HG03196 (cell line): ENCODE measurements around the gene MYG1.
"Not testable (repeated sequence)": the region's sequence is repeated elsewhere in the genome, so short reads cannot be mapped to it uniquely, and the experiment has no call there.

Source experiments
- ATAC-seq: cut with Tn5 transposase; IDR thresholded peaks from one replicate; pipeline ENCODE4 v1.9.1; 2021; ENCODE audit not compliant: unreplicated experiment

MYG1 gene

DNA sequence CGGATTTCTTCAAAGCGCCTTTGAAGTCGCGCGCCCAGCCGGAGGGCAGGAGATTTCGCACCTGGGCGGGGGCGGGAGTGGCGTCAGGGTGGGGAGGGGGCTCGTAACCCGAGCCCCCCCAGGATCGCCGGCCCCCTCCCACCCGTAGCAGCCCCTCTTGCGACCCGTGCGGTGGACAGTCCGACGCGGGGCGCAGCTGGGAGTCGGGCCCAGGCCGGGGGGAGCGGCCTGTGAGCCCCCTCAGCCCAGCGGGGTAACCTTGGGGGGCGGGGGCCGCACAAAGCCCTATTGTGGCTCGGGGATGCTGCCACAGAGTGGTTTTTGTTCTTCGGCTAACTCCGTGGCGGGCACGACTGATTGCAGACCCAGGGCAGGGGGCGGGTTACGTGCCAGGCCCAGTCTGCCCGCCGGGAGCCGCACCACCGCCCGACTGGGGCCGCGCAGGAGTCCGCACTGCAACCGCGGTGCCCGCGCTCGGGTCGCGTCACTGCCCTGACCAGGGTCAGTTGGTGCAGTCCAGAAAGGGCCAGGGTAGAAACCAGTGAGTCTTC lies 26.1 kb downstream of the MYG1 start:
- no peak for ATAC-seq

DNA sequence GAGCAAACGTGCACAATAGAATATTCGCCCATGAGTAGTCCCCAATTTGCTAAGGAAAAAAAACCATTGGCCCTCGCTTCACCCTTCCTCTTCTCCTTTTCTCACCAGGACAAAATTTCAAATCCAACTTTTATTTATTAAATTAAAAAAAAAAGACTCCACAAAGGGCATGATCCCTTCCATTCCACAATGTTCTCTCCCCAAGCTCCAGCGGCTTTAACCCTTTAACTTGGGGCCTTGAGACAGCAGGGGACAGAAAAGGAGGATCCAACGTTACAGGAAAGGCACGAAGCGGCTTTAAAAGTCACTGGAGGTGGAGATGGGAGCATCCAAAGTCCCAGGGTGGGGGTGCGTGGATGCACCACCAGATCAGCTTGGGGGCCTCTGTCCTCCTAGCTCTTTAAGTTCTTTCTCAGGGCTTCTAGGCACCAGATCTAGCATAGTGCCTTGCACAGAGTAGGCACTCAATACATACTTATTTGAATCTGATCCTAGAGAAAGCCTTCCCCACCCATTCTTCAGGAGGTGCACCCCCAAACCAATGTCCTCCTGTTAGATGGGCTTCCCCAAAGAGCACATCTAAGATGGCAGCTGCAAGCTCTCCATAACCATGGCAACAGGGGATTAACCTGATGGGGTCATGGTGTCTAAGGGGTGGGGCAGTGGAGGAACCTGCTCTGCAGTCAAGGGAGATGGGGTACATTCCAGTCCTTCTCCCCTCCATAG lies 27.1 kb downstream of the MYG1 start:
- ATAC-seq = no peak

DNA sequence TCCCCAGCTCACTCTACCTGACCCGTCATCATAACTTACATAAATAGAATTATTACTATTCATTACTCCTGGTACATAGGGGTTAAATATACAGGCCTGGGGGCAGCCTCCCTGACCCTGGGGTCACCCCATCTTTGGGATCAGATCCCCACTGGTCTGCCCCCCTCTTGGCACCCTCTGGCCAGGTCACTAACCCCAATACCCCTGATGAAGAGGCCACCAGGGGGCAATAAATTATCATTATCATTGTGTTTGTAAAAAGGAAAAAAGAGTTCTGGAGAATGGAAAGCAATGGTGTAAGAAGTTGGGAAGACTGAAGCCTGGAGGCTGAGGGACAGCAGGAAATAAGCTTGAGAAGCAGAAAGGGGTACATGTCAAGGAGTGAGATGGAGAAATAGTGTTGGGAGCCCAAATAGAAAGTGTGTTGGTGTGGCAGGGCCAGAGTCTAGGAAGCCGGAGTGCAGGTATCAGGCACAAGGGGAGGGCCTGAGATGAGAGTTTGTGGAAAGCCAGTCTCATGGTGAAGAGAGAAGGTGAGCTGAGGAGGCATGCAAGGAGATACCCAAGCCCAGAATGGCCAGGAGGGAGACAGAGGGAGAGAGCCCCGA lies 28.0 kb downstream of the MYG1 start:
- no peak for ATAC-seq

DNA sequence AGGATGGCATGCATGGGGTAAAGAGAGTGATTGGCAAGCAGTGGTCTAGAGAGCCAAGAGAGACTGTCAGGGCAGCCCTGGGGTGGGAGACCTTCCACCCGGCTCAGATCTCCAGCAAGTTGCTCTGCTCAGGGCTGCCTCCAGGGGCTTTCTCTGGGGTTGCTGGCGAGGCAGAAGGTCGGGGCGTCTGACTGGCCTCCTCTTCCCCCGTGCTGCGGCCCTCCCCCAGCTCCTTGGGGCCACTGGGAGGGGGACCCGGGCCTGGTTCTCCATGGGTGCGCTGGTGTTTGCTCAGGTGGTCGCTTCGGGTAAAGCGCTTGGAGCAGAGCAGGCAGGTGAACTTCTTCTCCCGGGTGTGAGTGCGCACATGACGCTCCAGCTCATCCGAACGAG lies 28.5 kb downstream of the MYG1 start:
- no peak for ATAC-seq

DNA sequence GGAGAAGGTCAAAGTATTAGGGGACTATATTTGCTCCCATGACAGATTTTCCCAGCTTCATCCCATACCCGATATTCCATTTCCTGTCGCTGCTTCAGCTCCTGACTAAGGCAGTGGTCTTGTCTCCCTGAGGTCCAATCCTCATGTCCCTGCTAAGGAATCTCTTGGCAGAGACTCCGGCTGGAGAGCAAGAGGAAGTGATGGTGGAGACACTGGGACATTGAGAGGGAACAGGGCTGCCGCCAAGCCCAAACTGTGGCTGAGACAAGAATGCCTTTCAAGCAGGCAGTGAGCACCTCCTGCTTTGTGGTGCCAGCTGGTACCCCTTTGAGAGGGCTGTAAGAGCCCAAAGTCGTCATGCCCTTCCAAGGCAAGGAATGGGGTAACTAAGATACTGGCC lies 31.2 kb downstream of the MYG1 start:
- no peak for ATAC-seq

DNA sequence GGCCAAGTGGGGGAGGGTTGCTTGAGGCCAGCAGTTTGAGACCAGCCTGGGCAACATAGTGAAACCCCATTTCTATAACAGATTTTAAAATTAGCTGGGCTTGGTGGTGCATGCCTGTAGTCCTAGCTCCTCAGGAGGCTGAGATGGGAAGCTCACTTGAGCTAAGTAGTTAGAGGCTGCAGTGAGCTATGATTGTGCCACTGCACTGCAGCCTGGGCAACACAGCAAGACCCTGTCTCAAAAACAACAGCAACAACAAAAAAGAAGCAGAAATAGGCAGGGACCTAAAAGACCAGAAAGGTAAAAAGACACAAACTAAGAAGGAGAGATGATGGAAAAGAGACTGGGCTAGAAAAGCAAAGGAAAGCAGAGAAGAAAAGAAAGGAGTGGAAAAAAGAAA lies 32.8 kb downstream of the MYG1 start:
- not testable (repeated sequence) for ATAC-seq

DNA sequence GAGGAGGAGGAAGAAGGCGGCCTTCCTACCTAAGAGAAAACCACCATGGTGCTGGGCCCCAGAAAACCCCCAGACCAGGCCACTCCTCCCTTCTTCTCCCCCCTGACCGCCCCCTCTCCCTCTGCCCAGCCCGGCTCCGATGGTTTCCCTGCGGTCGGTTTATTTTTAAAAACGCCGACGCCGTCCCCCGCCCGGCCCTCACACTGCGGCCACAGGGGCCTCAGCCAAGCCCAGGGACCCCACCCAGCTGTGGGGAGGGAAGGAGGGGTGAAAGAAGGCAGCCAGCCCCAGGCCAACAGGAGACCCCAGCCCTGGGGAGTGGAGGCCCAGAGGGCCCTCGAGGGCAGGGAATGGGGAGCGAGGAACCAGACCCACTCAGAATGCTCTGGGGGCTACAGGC lies 33.2 kb downstream of the MYG1 start:
- no peak for ATAC-seq

DNA sequence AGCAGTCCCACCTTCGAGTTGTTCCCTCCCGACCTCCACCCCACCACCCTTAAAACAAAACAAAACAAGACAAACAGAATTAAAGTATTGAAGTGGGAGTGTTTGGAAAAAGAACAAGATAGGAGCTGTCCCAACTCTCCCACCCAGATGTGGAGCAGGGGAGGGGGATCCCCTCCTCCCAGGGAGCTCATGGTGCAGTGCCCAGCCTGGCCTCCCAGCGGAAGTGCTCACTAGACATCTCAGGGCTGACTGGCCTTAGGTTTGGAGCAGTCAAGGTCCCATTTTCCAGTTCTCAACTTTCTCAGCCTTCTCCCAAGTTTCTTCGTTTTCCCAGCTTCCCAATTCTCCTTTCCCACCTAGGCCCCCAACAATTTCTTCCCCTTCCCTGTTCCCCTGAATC lies 33.8 kb downstream of the MYG1 start:
- ATAC-seq = no peak

DNA sequence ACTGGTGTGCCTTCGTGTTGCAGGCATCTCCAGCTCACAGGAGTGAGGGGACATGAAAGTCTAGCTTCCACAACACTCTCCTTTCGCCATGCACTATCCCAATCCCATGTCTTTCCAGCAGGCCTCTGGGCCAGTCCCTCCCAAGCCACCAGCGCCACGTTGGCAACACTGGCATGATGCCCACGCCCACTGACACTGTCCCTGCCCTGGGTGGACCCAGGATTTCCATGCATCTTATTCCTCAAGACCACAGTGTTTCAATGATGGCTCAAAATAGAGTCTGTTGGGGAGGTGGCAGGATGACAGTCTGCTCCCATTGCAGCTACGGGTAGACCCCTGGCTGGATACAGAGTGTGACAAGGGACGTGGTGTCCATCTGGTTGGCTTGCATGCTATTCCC lies 34.4 kb downstream of the MYG1 start:
- ATAC-seq = no peak

DNA sequence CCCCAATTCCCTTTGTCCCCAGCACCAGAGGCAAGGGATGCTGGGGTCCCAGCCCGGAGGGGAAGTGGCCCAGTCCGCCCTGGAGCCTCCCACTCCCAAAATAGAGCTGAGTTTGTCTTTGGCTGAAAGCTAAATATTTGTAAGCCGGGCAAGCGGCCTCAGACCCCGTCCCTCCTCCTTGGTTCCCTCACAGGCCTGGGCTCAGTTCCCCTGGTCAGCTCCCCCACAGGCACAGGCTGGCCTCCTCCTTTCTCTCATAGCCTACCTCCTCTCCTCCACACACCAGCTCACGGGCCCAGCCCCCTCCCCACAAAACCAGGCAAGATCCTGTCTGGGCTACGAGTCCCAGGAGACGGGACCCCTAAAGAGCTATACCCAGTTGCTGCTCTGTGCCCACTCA lies 35.3 kb downstream of the MYG1 start:
- ATAC-seq = no peak

DNA sequence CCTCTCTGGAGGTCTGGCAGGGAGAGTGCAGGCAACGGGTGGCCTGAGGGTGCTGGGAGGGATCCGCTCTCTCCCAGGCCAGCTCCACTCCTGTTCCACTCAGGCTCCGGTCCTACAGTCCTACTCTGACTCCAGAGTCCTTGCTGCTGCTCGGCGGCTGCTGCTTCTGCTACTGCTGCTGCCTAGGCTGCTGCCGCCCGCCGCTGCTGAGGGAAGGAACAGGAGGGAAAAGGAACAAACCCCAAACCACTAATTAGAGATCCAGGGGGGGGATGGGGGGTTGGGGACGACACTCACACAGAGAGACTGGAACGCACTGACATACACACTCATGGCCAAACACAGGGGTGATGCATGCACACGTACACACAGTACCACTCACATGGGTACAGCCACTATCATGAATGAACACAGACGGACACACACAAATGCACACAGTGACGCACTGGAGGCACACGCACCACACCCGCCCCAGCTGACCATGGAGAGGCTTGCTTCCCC lies 36.7 kb downstream of the MYG1 start, which contains the start of gene SP7:
SP7 (minus strand) TSS at position 174 of the 501 bp plus-strand sequence. CDS start 708 bp downstream, outside the sequence.
- ATAC-seq = no peak

DNA sequence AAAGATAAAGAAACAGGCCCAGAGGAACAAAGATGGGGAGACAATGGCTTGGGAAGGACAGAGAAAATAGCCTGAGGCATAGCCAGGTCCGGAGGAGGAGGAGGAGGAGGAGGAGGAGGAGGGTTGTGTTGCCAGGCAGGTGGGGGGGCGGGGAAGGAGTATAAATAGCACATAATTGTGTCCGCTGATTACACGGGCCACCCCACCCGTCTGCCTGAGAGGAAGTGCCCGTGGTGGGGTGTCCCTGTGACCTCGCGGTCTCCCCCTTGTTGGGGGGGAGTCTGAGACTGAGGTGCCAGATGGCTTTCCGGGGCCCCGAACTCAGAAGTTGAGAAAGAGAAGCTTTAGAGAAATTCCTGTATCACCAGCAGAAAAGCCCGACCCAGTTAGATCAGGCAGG lies 38.5 kb downstream of the MYG1 start:
- no peak for ATAC-seq

DNA sequence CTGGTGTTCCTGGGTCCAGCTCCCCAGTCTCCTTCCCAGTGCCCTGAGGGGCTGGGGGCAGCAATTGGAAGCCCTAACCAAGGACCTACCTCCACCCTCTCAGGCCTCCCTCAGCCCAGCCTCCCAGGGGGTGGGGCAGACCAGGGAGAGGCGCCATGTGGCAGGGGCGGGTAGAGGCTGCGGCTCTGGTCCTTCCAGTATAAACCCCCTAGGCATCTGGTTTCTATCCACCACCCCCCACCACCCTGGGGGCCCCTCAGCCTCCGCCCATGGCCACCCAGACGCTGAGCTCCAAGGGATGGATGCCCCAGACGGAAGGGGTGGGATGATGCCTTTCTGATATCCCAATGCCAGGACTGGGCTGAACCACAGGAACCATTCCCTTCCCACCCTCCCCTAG lies 39.4 kb downstream of the MYG1 start:
- ATAC-seq = no peak

DNA sequence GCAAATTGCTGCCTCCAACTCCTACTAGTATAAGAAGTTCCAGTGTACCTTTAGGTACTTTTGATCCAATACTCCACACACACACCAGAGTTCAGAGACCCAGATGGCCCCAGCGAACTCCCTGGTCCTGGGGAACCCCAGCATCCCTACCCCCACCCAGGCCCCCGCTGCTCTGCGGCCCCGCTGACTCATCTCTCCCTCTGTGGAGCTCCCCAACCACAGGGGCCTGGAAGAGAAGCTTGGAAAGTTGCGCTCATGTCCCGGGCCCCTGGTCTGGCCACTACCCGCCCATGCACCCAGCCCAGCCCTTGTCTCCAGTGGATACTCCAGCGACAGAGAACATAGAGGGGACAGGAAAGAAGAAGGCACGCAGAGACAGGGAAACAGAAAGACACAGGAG lies 40.9 kb downstream of the MYG1 start:
- no peak for ATAC-seq

DNA sequence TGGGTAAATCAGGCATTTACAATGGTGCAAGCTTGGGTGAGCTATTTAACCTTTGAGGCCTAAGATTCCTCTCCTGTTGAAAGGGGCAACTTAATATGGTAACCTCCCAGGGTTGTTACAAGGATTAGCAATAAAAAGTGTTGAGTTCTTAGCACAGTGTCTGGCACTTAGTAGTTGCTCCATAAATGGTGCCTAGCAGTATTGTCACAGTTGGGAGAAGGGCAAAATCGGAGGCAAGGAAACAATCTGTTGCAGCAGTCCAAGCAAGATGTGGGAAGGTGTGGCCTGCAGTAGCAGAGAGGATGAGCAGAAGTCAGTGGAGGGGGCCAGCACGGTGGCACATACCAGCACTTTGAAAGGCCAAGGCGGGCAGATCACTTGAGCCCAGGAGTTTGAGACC lies 44.0 kb downstream of the MYG1 start:
- no peak for ATAC-seq

DNA sequence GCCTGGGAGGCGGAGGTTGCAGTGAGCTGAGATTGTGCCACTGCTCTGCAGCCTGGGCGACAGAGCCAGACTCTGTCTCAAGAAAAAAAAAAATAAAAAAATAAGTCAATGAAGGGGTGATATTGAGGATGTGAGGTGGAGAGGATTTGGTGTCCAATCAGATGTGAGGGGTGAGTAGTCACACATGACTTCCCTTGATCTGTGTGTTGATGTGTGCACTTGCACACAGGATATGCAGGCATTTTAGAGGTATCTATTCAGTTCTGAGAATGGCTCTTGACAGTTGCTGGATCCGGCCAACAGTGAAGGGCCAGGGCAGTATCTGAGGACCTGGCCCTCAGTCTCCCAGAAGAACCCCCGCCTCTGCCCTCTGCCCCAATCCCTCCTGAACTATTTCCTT lies 44.5 kb downstream of the MYG1 start:
- ATAC-seq = no peak

DNA sequence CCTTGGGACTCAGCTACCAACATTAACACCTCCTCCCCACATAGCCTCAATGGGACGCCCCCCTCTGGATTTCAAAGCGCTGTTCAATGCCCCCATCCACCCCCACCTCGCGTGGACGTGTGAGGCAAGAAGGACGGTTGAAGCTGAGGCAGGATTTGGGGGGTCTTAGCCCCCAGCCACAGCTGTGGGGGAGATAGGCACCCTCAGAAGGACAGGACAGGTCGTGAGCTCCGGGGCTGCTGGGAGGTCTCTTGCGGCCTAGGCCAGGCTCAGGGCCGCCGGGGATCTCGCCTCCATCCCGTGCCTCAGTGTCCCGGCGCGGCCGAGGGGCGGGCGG lies 45.0 kb downstream of the MYG1 start:
- no peak for ATAC-seq

DNA sequence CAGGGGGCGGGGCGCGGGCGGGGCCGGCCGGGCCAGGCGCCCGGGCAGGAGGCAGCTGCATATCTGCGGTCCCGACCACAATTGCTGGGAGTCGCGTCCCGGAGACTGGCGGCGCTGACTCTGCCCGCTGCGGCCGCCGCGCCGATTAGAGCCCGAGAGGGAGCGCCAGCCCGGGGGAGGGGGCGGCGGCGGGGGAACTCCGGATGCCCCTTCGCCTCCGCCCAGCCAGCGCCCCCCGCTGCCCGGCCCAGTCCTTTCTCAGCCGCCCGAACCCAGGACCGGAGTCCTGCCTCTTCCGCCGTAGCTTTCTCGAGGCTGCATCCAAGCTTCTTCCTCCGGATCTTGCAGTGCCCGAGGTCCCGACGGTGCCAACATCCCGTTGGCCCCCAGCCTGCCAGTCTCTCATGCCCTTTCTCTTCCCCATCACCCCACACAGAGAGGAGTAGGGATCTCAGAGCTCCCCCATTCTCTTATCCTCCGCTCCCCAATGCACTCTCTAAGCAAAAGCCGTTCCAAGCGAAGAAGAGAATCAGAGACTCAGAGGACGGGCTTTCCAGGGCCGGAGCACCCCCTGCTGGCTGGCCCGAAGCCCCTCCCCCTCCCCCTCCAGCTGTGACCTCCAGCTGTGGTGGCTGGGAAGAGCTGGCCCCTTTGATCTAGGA lies 45.5 kb downstream of the MYG1 start:
- no peak for ATAC-seq

DNA sequence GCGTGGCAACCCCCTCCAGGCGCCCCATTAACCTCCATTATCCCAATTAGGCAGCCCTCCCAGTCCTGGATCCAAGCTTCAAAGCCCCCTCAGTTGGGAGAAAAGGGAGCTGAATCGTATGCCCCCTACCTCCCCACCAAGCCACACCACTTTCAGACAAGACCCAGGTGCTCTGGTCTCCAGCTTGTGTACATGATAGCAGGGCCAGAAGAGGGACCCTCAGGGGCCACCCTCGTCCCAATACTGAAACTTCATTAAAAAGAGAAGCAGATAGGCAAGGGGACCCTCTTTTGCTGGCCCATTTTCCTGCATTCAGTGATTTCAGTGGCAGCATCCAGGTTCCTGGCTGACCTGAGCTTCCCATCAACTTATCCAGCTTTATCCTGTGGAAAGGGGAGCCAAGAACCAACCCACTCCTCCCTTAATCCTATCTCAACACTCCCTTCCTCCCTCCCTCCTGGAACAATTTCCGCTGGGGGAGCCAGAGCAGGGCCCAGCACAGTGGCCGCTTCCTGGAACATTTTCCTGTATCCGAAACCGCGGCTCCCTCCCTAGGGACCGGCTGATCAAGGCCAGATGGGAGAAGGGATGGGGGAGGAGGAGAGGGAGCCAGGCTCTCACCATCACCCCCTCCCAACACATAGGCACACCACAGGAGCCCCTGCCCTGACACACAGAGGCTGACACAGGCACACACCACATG lies 46.1 kb downstream of the MYG1 start:
- no peak for ATAC-seq

DNA sequence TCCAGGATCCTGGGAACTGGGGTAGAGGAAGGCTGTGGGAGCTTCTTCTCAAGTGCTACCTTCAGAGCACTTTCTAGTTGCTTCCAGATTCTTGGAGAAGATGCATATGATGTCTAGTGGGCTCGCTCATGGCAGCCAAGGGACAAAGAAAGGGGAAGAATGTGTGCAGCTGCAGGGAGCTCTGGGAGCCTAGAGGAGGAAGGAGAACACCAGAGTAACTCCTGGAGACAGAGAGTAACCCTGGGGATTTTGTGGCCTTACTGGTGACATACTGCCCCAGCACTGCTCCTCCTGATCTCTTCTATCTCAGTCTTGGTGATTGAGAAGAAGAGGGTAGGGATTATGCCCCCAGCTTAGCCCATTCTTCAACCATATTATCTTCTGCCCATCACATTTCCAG lies 47.0 kb downstream of the MYG1 start:
- ATAC-seq = no peak

DNA sequence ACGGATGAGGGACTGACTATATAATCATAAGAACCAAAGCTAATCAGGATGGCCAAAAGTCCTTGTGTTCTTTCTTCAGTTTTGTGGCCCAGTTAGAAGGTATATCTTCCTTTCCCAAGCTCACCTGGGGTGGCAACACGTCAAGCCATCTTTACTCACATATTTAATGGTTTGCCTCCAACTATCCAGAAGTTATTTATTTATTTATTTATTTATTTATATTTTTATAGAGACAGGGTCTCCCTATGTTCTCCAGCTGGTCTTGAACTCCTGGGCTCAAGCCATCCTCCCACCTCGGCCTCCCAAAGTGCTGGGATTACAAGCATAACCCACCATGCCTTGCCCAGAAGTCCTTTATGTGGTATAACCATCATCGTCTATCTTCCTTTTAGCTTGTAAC lies 48.4 kb downstream of the MYG1 start:
- ATAC-seq = no peak
